Activated B cell treated with CpG ODN at 0.5 μM for 24 hours (primary cell): ENCODE results near the gene C1orf167. TPM values are rescaled to one million over a fixed set of nuclear protein-coding genes. Genes with fewer than 3 reads are reported as not detected.

Source experiments
- ATAC-seq: fragments of 200-7000 bp; cut with Tn5 transposase; one replicate; pipeline ENCODE4 v1.10.0; 2021; ENCODE audit warnings: low read depth, mild to moderate bottlenecking, moderate library complexity
- CTCF ChIA-PET: fragments of 350-600 bp; sonication (Branson Sonifier 250); formaldehyde crosslinking; loops from one replicate; lab custom pipeline; 2021; ENCODE audit warnings: antibody characterized with exemption; lab: Charles Lee
- POLR2A ChIA-PET: fragments of 350-600 bp; sonication (Branson Sonifier 250); formaldehyde crosslinking; loops from one replicate; lab custom pipeline; 2021; ENCODE audit warnings: antibody characterized with exemption; lab: Charles Lee
- DNase-seq: peaks from one replicate; pipeline ENCODE4 v3.0.0; 2022
- H3K27ac Mint-ChIP-seq: one replicate; pipeline ENCODE4 v1.8.0; 2020; ENCODE audit warnings: mixed read lengths
- H3K27me3 Mint-ChIP-seq: one replicate; pipeline ENCODE4 v1.8.0; 2021; ENCODE audit warnings: mixed read lengths
- H3K36me3 Mint-ChIP-seq: one replicate; pipeline ENCODE4 v1.8.0; 2021; ENCODE audit warnings: low read depth, mixed read lengths
- H3K4me1 Mint-ChIP-seq: one replicate; pipeline ENCODE4 v1.8.0; 2021; ENCODE audit warnings: mixed read lengths
- H3K4me3 Mint-ChIP-seq: one replicate; pipeline ENCODE4 v1.8.0; 2020; ENCODE audit warnings: mild to moderate bottlenecking, mixed read lengths
- H3K9me3 Mint-ChIP-seq: one replicate; pipeline ENCODE4 v1.8.0; 2020; ENCODE audit warnings: mixed read lengths
- CTCF ChIP-seq: fragments of 200-600 bp; IDR thresholded peaks from one replicate; pipeline ENCODE4 v1.8.0; 2022; ENCODE audit warnings: antibody characterized with exemption, mild to moderate bottlenecking
- intact Hi-C: fragments of 100-400 bp; cut with micrococcal nuclease; formaldehyde crosslinking; loops from one replicate; pipeline ENCODE4 v1.15.1; 2024
- total RNA-seq: library from RNA; stranded (reverse); gene quantifications from 2 replicates; pipeline ENCODE4 v1.2.3, GENCODE V29; 2022

The C1orf167 gene
- total RNA-seq, 1 donor from 2014 or later, result not detected

- no peaks in the 10 kb centered on the region for H3K27me3 Mint-ChIP-seq
- no peak for ATAC-seq
- no peak overlapping the region for H3K27ac Mint-ChIP-seq
- no peak overlapping the region for H3K4me3 Mint-ChIP-seq
- H3K9me3 Mint-ChIP-seq, result no peaks in the 10 kb centered on the region
- CTCF ChIA-PET, result interaction anchor here (1.3 kb wide), 1 partner anchor 8 kb away, joined by 4 read pairs; no protein-coding TSS in a partner anchor
- intact Hi-C loops, result no loop called here
- POLR2A ChIA-PET, result interaction anchor here (1.2 kb wide), 1 partner anchor 10 kb away, joined by 3 read pairs; the partner anchor contains the start of genes CLCN6 and MTHFR
- no peak for DNase-seq
- TF ChIP-seq CTCF, result no peak
- peaks cover 82% of the 10 kb centered on the region for H3K36me3 Mint-ChIP-seq
- peaks cover 15% of the 10 kb centered on the region for H3K4me1 Mint-ChIP-seq
Measured at GRCh38 chr1:11796036-11796828, 34.2 kb downstream of the C1orf167 start.

- Mint-ChIP-seq H3K27ac (no peak overlapping the region), H3K9me3 (no peaks in the 10 kb centered on the region), H3K4me1 (peaks cover 19% of the 10 kb centered on the region), H3K36me3 (peaks cover 82% of the 10 kb centered on the region), H3K4me3 (no peak overlapping the region), H3K27me3 (no peaks in the 10 kb centered on the region)
- DNase-seq (no peak), ATAC-seq (no peak)
- CTCF ChIA-PET, result interaction anchor here (1.6 kb wide), 1 partner anchor 12 kb away, joined by 4 read pairs; no protein-coding TSS in a partner anchor
- intact Hi-C loops, result no loop called here
- no peak for TF ChIP-seq CTCF
- POLR2A ChIA-PET, result interaction anchor here (0.6 kb wide), 1 partner anchor 132 kb away, joined by 3 read pairs; no protein-coding TSS in a partner anchor
Measured at GRCh38 chr1:11797525-11798216, 35.7 kb downstream of the C1orf167 start.

GRCh38 chr1:11799099-11799498 is 37.1 kb downstream of the C1orf167 start:
- Mint-ChIP-seq H3K27ac (no peak overlapping the region), H3K9me3 (no peaks in the 10 kb centered on the region), H3K36me3 (peaks cover 78% of the 10 kb centered on the region), H3K27me3 (no peaks in the 10 kb centered on the region), H3K4me3 (no peak overlapping the region), H3K4me1 (peaks cover 33% of the 10 kb centered on the region)
- ATAC-seq (no peak), DNase-seq (no peak)
- POLR2A ChIA-PET, result no interaction called here
- CTCF ChIA-PET, result no interaction called here
- intact Hi-C loops, result no loop called here
- TF ChIP-seq CTCF, result no peak

GRCh38 chr1:11799896-11800295 is 37.9 kb downstream of the C1orf167 start:
- H3K27me3 Mint-ChIP-seq, result no peaks in the 10 kb centered on the region
- POLR2A ChIA-PET, result no interaction called here
- peaks cover 41% of the 10 kb centered on the region for H3K4me1 Mint-ChIP-seq

More at GRCh38 chr1:11799896-11800295, 37.9 kb downstream of the C1orf167 start:
- Mint-ChIP-seq H3K27ac (no peak overlapping the region), H3K36me3 (peaks cover 72% of the 10 kb centered on the region), H3K9me3 (no peaks in the 10 kb centered on the region), H3K4me3 (no peak overlapping the region)
- intact Hi-C loops, result loop anchor here (10.0 kb wide), 1 partner anchor 1325 kb away; the partner anchor contains the start of genes DFFA and PEX14
- ATAC-seq (no peak), DNase-seq (no peak)
- CTCF ChIA-PET, result no interaction called here
- no peak for TF ChIP-seq CTCF
